HG02943 (cell line): ENCODE results near the gene MAST4.

Experiments
- ATAC-seq: cut with Tn5 transposase; IDR thresholded peaks from one replicate; pipeline ENCODE4 v1.9.1; 2021; ENCODE audit warnings: mild to moderate bottlenecking, low read depth, moderate library complexity; ENCODE audit not compliant: unreplicated experiment

MAST4 gene

DNA sequence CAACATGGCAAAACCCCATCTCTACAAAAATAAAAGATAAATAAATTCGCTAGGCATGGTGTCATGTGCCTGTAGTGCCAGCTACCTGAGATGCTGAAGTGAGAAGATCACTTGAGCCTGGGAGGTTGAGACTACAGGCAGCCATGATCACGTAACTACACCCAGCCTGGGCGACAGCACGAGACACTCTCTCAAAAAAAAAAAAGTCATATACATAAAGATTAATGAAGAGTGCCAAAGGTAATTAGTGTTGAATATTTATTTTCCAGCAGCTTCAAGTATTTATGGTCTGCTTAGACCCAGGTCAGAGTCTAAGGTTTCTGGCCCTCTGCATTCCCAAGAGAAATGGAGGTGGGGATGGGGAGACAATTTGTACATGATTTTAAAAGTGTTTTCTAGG, 432.7 kb downstream of the MAST4 start:
- ATAC-seq, result no peak

DNA sequence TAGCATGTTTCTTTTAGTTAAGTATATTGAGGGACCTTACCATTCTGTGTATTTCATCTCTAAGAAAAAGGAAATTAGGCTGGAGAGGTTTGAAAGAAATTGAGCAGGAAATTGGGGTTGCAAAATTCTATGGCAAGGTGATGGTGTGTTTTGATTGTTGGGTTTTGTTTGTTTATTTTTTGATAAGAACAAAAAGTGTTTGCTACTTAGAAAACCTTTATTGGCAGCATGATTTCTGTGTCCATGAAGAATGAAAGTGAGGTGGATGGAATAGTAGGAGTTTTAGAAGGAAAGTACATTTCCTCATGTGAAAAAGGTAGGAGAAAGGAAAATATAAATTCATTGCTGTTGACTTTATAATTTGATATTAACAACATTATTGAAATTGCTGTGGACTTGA, 433.3 kb downstream of the MAST4 start:
- ATAC-seq, result no peak

DNA sequence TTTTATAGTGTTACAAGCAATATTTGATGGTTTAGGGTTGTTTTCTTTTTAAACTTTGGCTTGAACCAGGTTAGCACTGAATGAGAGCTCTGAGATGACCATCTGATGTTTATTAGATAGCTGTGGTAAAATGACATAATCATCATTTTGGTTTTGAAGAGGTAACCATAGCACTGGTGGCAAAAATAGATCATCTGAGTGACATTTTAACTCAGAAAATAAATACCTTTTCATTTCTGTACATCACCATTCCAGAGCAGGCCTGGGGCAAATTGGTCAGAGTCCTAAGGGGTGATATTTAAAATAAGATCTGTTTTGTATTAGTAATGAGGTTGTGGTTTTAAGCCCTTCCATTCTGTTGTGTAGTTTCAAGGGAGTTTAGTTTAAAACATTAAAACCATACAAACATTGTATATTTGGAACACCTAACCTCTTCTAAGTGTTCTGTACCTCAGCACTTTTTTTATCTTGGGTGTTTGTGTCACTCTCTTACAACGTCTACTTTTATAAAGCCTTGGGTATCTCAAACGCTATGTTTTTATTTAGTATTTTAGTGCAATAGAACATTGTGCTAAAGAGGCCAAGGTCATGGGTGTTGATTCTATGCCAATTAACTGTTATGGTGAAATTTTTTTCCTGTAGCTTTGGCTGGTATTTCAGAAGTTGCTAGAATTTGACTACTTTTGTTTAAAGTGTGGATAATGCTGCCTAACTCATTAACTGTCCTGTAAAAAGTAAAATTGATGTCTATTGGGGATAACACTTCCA, 434.3 kb downstream of the MAST4 start:
- no peak for ATAC-seq

DNA sequence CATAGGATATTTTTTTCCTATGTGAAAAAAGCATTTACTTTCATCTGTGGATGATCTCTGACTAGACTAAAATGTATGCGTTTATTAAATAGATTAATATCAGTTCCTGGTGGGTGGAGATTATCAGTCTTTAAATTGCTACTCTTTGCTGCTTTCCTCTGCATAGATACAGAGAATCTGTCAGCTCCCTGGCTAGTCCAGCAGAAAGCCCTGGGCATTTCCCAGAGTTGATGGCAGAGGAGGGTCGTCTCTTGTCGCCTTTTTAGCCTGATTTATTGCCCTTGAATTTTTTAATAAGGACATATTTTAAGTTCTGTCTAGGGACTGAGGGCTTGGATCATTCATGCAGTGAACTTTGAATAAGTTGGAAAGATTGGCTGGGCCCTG, 434.9 kb downstream of the MAST4 start:
- no peak for ATAC-seq

DNA sequence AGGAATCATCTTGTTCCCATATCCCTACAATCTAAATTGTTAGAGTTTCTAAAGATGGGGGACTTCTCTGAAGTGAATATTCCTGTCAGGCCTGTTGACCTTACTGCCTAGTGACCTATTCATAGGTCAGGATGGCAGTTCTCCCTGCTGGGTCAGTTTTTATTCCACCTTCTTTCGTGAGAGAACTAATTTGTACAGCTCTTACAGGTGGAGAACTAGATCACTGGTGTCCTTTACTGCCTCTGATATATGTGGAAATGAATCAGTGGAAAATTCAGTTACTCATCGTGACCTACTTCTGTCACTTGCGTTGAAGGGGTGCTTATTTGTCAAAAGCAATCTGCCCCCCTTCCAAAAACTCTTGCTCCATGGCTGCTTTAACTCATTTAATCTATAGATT, 435.5 kb downstream of the MAST4 start:
- ATAC-seq, result no peak

DNA sequence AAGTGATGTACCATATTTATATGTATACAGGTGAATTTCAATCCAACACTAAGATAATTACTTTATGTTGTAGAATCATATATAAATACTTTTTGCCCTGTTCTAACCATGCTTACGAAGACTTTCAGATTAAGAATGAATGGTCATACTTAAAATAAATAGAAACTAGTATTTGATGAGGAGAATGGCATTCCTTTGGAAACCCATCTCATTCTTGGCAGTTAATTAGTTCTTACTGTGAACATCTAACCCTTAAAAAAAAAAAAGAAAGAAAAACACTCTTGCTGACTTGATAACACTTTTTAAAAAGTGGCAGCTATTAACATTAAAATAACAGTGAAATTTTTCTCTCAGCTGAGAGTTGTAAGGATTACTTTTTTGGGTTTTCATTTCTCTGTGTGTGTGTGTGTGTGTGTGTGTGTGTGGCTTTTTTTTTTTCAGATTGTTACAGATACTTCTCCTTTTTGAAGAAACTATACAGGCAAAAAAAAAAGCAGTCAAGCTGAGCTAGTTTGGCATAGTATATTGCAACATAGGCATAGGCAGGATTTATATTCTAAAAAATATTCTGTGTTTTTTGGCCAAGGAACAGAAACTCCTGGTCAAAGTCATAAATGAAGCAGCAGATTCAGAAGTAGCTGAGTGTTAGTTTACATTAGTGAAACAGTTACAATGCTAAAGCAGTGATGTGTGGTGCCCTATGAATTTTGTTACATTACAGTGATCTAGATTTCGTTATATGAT, 436.9 kb downstream of the MAST4 start:
- no peak for ATAC-seq

DNA sequence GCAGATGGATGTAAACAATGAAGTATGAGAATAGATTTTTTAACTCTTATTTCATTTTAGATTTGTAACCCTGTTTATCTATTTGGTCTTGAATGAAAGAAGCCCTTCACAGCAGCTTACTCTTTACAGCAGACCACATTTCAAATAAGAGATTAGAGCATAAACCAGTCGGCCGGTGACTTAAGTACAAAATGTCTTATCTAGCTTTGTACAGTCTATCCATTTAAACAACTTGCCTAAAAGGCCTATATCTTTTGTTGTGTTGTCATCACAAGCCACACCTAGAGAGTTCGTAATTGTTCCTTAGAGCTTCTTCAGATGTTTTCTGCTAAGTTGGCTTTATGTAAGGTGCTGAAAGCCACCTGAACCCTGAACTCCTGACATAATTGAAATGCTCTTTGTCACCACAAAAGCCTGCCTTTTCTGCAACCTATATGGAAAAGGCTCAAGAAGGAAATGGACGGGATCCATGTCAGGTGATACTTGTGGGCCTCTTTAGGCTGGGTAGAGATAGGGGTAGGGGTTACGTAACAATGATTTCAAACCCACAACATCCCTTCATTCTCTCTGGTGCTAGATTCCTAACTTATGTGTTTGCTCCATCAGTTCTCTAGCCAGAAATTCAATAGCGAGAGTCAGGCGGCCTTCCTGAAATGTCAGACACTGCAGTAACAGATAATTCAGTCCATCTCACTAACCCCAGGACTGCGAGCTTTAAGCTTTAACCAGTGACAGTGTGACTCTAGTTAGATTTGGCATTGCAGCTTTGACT, 437.9 kb downstream of the MAST4 start:
- ATAC-seq, result no peak

DNA sequence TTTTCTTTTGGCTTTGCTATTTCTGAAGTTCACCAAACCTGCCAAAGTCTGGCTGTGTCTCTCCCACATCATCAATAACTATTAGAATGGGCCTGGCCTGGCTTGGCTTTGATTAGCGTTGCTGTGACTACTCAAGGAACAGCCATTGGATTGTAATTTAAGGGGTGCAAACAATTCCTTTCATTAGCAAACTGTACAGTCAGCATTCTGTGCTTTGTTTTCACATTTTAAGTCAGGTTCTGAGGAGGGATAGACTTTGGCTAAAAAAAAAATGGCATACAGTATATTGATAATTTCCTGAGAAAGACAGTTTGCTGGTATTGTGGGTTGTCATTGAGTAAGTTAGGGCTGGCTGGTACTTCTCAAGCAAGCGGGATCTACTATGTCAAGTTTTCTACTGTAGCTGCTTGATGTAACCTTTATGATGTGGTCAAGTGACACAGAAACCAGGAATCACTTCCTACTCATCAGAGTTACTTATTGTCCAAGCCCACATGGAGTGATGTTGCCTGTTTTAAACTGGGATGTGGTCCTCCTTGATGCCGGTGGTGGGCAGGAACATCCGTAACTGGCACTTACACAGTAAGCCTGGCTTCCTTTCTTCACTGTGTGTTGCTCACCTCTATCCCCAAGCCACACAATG, 439.0 kb downstream of the MAST4 start:
- no peak for ATAC-seq

DNA sequence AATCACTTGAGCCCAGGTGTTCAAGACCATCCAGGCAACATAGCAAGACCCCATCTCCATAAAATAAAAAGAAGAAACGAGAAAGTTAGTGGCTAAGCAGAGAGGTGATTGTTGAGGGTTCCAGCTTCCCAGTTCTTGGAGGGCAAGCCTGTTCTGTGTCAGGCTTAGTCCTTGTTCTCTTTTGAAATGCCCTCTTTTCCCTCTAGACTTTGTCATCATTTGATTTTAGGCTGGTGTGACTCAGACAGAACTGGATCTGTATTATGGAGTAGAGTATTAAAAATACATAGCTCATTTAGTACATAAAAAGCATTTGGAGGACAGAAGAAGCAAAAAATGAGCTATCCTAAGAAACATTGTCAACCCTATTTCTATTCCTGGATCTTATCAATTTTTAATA, 441.0 kb downstream of the MAST4 start:
- ATAC-seq, result no peak

DNA sequence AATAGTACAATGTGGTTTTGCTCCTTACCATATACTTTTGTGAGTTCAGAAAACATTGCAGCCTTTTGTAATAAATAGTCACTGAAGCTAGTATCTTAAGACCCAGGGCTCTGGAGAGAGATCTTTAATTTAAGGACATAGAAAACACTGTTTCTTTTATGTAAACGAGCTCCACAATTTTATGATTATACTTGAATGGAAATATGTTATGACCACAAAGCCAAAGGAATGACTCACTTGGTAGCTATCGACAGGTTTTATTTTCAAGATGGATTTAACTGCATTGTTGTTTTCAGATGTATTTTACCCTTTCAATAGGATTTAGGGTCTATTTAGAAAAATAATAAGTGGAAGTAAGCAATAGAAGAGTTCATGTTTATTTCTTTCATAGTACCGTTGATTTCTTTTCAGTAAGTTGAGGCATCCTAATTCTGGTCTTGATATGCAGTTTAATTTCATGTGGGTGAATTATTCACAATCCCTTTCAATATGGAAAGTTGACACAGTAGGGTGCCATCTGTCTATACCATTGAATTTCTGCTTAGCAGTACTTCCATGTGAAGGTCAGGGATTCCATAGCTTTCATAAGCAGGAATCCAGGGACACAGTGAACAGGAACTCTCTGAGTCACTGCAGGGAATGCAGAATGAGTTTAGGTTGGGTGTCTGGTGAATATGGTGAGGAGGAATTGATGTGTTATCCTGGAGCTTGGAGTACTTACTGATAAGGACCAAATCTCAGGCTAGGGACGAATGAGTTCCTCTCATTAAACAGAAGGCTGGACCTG, 442.8 kb downstream of the MAST4 start:
- ATAC-seq, result no peak

DNA sequence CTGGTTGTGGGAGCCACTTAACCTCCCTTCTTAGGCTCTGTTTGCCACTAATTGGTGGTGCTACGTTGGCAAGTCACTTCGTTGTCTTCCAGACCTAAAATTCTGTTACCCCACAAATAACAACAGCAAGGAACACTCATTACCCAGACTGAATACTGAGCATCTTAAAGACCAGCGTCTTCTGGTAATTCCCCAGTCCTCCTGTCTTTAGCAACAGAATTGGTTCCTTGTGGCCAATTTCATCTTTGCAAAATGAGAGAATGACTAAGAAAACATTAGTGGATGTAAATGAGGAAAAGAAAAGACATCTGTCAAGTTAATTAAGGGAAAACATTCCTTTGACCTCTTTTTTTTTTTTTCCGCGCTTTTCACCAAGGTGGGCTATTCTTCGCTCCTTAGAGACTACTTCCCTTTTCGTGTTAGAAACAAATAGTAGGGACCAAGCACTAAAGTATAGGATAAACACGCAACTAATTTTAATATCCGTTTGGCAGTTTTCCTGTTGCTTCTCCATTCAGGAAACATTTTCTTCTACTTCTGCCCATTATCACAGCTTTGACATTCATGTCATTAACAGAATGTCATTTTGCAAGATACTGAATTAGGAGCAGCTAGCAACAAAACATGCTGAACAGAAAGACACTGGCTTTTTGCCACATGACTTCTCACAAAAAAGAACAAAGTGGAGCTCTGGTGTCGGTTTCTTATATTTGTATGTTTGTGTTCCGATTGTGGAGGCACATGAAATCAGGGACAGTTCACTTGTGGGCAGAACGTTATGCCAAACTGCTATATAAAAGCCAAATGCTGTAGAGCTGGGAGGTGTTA, 446.2 kb downstream of the MAST4 start:
- no peak for ATAC-seq

DNA sequence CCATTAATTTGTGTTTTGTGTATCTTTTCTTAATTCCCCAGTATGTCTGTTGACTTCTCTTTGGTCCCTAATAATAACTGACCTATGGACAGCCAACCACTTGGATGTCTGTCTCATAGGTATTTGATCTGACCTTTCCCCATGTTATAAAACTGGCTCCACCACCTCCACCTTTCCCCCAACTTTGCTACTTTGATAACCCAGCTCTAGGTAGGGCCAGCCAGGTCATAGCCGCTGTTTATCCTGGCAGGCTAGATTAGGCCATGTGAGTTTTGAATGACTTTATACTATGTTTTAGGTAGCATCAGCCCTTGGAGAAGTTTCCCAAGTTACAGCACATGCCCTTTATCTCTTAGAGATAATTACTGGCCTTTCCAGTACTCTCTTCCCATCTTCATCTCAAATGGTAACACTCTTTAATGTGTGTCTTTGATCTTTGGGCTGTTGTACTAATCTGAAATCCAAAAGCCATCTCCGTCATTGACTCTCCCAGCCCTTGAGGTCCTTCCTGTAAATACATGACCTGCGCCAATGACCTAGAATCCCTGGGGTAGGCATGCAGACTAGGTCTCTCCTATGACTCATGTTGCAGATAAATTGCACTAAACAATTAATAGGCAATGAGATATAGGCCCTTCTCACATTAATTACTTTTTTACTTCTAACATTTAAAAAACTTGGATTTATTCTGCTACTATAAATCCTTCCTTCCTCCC, 447.8 kb downstream of the MAST4 start:
- ATAC-seq, result no peak

DNA sequence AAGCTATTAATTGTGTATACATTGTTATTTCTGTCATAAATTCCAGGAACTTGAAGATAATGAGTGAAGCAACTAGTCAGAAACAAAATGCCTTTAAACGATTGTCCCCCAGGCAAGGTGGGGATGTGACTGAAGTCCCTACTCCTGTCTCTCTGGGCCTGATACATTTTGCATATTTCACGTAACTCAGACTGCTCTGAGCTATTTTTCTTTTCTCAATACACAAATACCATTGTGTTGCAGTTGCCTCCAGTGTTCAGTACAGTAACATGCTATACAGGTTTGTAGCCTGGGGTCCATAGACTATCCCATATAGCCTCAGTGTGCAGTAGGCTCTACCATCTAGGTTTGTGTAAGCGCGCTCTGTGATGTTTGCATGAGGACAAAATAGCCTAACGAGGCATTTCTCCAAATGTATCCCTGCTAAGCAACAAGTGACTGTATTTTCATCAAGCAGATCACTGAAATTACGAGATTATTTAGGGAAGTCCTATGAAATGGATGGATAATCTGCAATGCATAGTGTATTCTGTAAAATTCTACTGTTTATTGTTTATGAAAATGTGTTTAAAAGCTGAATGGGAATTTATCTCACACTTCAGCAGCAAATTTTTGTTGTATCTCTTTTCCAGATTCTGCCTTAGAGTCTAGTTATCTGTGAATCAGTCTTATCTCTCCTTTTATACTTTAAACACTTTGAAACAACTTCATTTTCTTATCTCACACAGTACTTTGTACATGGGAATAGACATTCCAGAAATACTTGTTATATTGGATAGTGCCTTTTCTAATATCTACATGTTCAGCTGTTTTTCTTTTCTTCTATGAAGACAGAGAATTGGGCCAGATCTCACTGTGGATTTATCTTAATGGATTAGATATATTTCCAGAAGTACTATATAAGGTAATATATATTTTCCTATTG, 449.9 kb downstream of the MAST4 start:
- ATAC-seq, result no peak

DNA sequence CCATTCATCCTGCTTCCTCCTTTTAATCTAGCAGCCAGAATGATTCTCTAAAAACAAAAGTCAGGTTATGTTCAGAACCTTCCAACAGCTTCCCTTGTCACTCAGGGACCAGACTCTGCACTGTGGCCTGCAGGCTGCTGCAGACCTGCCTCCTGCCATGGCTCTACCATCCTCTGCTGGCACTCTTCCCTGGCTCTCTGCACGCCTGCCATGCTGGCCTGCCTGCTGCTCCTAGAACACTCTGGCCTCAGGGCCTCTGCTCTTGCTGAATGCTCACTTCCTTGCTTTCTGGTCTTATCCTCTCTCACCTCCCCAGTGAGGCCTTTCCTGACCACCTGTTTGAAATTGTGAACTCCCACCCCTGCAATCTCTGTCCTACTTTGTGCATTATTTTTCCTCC, 451.0 kb downstream of the MAST4 start:
- no peak for ATAC-seq

DNA sequence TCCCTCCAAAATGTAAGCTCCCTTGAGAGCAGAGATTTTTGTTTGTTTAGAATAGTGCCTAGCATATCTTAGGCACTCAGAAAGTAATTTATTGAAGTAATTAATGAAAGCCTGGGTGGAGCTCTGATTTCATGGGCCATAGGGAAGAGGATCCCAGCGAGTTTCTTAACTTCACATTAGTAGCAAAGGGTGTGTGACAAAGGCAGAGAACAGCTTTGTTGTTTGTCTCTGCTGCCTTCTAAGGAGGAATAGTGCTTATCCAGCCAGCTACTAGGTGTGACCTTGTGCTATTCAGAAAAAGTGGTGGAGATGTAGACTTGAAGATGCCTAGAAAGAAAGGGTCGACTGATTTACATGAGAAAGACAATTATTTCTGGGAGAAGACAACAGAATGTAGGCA, 451.4 kb downstream of the MAST4 start:
- ATAC-seq, result no peak

DNA sequence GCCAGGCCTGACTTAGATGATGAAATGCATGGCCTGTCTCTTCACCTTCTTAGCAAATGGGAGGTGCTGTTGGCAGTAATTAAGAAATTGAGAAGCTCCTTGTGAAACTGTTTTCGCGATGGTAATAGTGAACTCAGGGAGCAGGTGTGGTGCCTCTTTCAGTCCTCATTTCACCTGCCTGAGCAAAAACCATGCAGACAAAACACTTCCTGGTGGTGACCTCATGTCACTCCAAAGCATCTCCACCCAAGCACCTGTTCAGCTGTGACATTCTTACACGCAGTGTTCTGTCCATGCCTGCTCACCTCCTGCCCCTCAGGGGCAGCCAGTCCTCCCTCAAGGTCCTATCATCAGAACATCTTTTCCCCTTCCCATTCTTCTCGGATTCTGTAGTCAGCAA, 453.9 kb downstream of the MAST4 start:
- no peak for ATAC-seq

DNA sequence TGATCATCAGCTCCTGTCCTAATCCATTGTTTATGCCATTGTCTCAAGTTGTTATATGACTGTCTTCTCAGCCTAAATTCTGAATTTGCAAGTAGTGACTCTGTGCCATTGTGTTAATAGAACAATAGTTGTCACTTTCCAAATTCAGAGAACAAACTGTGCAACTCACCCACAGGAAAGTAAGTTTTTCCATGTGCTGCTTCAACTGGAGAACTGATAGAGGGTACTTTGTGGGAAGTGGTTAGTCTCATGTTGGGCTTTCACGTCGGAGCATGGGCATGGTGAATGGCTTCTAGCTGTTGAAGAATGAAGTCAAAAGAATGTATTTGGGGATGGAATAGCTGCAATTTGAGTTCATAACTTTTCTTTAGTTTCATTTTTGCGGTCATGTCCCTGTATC, 454.4 kb downstream of the MAST4 start:
- no peak for ATAC-seq

DNA sequence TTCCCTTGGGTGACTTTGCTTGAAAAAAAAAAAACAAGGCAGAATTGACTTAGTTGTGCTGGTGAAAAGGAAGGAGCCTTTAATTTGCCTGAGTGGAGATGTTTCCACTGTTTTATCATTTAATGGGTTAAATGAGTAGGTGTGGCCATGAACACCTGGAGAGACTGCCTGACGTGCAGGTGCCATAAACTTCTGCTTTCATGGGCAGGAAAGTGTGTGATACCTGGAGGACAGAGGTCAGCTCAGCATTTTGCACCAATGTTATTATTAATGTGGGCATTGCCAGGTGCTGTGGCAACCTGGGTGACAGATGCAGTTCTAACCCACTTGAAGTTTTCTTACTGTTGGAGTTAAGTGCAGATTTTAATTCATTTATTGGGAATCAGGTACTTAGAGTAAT, 455.0 kb downstream of the MAST4 start:
- ATAC-seq, result no peak
